ENCODE measurements around the gene WRNIP1.

The WRNIP1 gene

GRCh38 chr6:2767657-2768524, 2.7 kb downstream of the WRNIP1 start:
- peak overlapping the region; percentile 93 to 95 for H3K27ac ChIP-seq
- no peak for DNase-seq
- H3K9me3 ChIP-seq = no peaks in the 10 kb centered on the region
- H3K4me3 ChIP-seq = peak overlapping the region; percentile 81 to 91
- no peak for TF ChIP-seq CTCF (IDR thresholded peaks at IDR 0.05)
- intact Hi-C loops (cut with DNase I; ENCODE audit: low total_unique reads) = no loop called here
- peaks cover 0 to 15% (median 7%) of the 10 kb centered on the region in 3 donors for H3K36me3 ChIP-seq
- H3K27me3 ChIP-seq = no peaks in the 10 kb centered on the region
- H3K4me1 ChIP-seq = peaks cover 0 to 60% (median 34%) of the 10 kb centered on the region in 4 donors

DNA sequence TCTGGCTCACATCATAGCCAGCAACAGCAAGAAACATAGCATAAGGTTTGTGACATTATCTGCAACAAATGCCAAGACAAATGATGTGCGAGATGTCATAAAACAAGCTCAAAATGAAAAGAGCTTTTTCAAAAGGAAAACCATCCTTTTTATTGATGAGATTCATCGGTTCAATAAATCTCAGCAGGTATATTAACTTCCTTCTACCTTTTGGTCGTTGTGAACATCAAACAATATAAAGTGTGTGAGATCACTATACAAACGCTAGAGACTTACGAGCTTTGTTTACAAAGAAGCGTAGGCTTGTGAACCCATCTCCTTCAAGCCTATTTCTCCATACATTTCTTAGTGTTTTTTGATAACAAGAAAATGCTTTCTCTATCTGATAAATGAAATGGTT, 3.5 kb downstream of the WRNIP1 start:
- H3K27me3 ChIP-seq = no peaks in the 10 kb centered on the region
- H3K9me3 ChIP-seq = no peaks in the 10 kb centered on the region
- peak overlapping the region; percentile 93 to 95 for H3K27ac ChIP-seq
- DNase-seq = no peak
- peaks cover 0 to 68% (median 34%) of the 10 kb centered on the region in 4 donors for H3K4me1 ChIP-seq
- peaks cover 0 to 15% (median 7%) of the 10 kb centered on the region in 3 donors for H3K36me3 ChIP-seq
- H3K4me3 ChIP-seq = peak overlapping the region; percentile 81 to 91
- intact Hi-C loops (cut with DNase I; ENCODE audit: low total_unique reads) = no loop called here
- TF ChIP-seq CTCF (IDR thresholded peaks at IDR 0.05) = no peak

- no peak for TF ChIP-seq CTCF (IDR thresholded peaks at IDR 0.05)
- no peaks in the 10 kb centered on the region for H3K9me3 ChIP-seq
- peak overlapping the region in 1 of 2 donors; percentile 40 for H3K27ac ChIP-seq
- peaks cover 0 to 19% (median 7%) of the 10 kb centered on the region in 3 donors for H3K36me3 ChIP-seq
- no peak for DNase-seq
- H3K4me1 ChIP-seq = peaks cover 0 to 73% (median 35%) of the 10 kb centered on the region in 4 donors
- no peaks in the 10 kb centered on the region for H3K27me3 ChIP-seq
- intact Hi-C loops (cut with DNase I; ENCODE audit: low total_unique reads) = no loop called here
- peak overlapping the region in 1 of 2 donors; percentile 4 for H3K4me3 ChIP-seq
Measured at GRCh38 chr6:2770171-2770570, 5.0 kb downstream of the WRNIP1 start.

DNA sequence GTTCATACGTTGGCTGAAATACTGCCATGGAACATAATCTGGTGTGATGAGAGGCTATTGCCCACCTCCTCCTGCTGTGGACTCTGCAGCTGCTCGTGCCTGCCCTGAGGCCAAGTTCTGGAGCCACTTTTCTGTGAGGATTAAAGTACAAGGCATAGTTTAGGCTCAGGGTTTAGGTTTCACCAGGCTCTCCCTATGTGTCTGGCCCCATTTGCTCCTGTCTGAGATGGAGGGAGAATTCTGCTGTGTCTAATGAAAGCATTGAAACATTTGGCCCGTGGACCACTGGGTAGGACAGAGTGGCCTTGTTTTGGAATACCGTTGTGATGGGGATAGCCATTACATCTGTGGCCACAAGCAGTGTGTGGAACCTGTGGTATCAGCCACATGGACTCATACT, 5.9 kb downstream of the WRNIP1 start:
- intact Hi-C loops (cut with DNase I; ENCODE audit: low total_unique reads) = no loop called here
- H3K4me3 ChIP-seq = no peak overlapping the region
- DNase-seq = no peak
- H3K9me3 ChIP-seq = no peaks in the 10 kb centered on the region
- no peak for TF ChIP-seq CTCF (IDR thresholded peaks at IDR 0.05)
- H3K36me3 ChIP-seq = peaks cover 0 to 19% (median 7%) of the 10 kb centered on the region in 3 donors
- H3K4me1 ChIP-seq = peaks cover 0 to 82% (median 39%) of the 10 kb centered on the region in 4 donors
- peak overlapping the region in 1 of 2 donors; percentile 40 for H3K27ac ChIP-seq
- no peaks in the 10 kb centered on the region for H3K27me3 ChIP-seq

DNA sequence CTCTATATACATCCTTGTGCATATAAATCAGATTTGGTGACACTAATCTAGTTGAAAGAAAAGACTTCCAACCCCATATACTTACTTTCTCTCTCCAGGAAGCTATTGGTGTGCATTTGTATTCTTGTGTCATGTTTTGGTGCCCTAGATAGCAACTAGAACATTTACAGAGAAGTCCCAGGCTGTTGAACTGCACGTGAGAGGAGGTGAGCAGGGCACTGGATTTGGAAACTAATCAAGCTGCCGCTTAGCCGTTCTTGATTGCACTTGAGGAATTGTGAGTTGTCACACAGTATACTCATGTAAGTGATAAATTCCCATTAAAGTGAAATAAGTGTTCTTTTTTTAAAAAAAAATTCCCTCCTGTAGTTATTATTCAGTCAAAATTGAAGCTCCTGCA, 7.6 kb downstream of the WRNIP1 start:
- Histone ChIP-seq H3K4me3 (no peak overlapping the region), H3K9me3 (no peaks in the 10 kb centered on the region), H3K36me3 (peaks cover 0 to 19% (median 7%) of the 10 kb centered on the region in 3 donors), H3K27me3 (no peaks in the 10 kb centered on the region), H3K4me1 (peaks cover 0 to 91% (median 36%) of the 10 kb centered on the region in 4 donors), H3K27ac (peak overlapping the region in 1 of 2 donors; percentile 39)
- no peak for DNase-seq
- TF ChIP-seq CTCF (IDR thresholded peaks at IDR 0.05) = no peak
- intact Hi-C loops (cut with DNase I; ENCODE audit: low total_unique reads) = no loop called here

All from tibial artery (tissue), 4 donors.